ENCODE data around the gene ABCC4. TPM values are rescaled to one million over a fixed set of nuclear protein-coding genes. Genes with fewer than 3 reads are reported as not detected.
"Not testable (repeated sequence)": the region's sequence is repeated elsewhere in the genome, so short reads cannot be mapped to it uniquely, and the experiment has no call there.

Gene ABCC4
- total RNA-seq, 4 donors from 2014 or later = 5.1 to 51.2 (median 14.6) TPM

DNA sequence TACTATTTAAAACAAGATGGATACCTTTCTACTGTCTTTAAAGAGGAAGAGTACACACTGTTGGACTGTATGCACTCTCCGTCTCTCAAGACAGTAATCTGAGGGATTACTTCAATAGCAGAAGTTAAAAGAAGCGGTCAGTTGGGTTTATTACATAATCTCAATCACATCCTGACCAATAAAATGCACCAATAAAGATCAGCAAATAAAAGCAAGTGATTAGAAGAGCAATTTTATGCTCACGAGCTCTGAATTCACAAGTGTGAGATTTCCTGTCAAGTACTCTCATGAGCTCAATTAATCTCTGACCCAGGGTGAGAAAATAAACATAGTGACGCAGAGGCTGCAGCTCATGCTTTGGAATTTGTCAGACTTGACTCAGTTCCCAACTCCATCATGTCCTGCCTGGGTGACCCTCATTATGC, 12.2 kb downstream of the ABCC4 start:
- no peaks in the 10 kb centered on the region for H3K36me3 ChIP-seq
- H3K27me3 ChIP-seq = no peaks in the 10 kb centered on the region
- no peaks in the 10 kb centered on the region for H3K4me1 ChIP-seq
- DNase-seq (ENCODE audit: low spot score in 2 of 2) = no peak
- 88% methylated on average over 4 of the region's 4 CpGs for WGBS
- no peak overlapping the region for H3K27ac ChIP-seq
- no peaks in the 10 kb centered on the region for H3K9me3 ChIP-seq
- TF ChIP-seq CTCF (IDR thresholded peaks at IDR 0.05) (no peak), EP300 (IDR thresholded peaks at IDR 0.05) (no peak), POLR2AphosphoS5 (IDR thresholded peaks at IDR 0.05) (no peak), POLR2A (IDR thresholded peaks at IDR 0.05) (no peak)
- no peak overlapping the region for H3K4me3 ChIP-seq

GRCh38 chr13:95284436-95284835, 16.8 kb downstream of the ABCC4 start:
- H3K27ac ChIP-seq = no peak overlapping the region
- H3K4me1 ChIP-seq = no peaks in the 10 kb centered on the region
- no peak for DNase-seq (ENCODE audit: low spot score in 2 of 2)
- H3K9me3 ChIP-seq = no peaks in the 10 kb centered on the region
- H3K4me3 ChIP-seq = no peak overlapping the region
- TF ChIP-seq CTCF (IDR thresholded peaks at IDR 0.05) (no peak), POLR2AphosphoS5 (IDR thresholded peaks at IDR 0.05) (no peak), EP300 (IDR thresholded peaks at IDR 0.05) (no peak), POLR2A (IDR thresholded peaks at IDR 0.05) (no peak)
- 86% methylated on average over 4 of the region's 4 CpGs for WGBS
- H3K36me3 ChIP-seq = no peaks in the 10 kb centered on the region
- H3K27me3 ChIP-seq = no peaks in the 10 kb centered on the region

DNA sequence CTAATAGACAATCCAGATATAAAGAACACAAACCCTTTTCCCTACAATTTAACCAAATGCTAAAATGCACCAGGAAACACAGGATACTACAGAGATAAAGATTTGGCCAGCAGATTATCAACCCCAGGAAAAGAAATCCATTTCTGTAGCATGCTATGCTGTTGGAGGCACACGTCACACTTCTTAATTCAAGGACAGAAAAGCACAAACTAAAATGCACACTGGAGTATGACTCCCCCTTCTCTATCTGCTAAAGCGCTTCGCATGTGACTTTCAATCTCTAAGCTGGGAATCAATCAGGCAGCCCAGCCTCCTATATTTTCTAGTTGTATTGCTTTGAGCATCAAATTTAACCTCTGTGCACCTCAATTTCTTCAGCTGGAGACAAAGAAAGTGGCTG, 22.2 kb downstream of the ABCC4 start:
- no peaks in the 10 kb centered on the region for H3K36me3 ChIP-seq
- WGBS = 90% methylated on average over 3 of the region's 3 CpGs
- H3K4me3 ChIP-seq = no peak overlapping the region
- no peak for DNase-seq (ENCODE audit: low spot score in 2 of 2)
- H3K27ac ChIP-seq = no peak overlapping the region
- H3K4me1 ChIP-seq = no peaks in the 10 kb centered on the region
- no peak for TF ChIP-seq EP300 (IDR thresholded peaks at IDR 0.05)
- no peak for TF ChIP-seq POLR2AphosphoS5 (IDR thresholded peaks at IDR 0.05)
- TF ChIP-seq POLR2A (IDR thresholded peaks at IDR 0.05) = no peak
- TF ChIP-seq CTCF (IDR thresholded peaks at IDR 0.05) = no peak
- no peaks in the 10 kb centered on the region for H3K9me3 ChIP-seq
- H3K27me3 ChIP-seq = no peaks in the 10 kb centered on the region

- Histone ChIP-seq H3K9me3 (no peaks in the 10 kb centered on the region), H3K4me1 (no peaks in the 10 kb centered on the region), H3K27ac (no peak overlapping the region), H3K27me3 (no peaks in the 10 kb centered on the region), H3K36me3 (no peaks in the 10 kb centered on the region), H3K4me3 (no peak overlapping the region)
- no peak for DNase-seq (ENCODE audit: low spot score in 2 of 2)
- no peak for TF ChIP-seq POLR2A (IDR thresholded peaks at IDR 0.05)
- TF ChIP-seq POLR2AphosphoS5 (IDR thresholded peaks at IDR 0.05) = no peak
- TF ChIP-seq CTCF (IDR thresholded peaks at IDR 0.05) = no peak
- no peak for TF ChIP-seq EP300 (IDR thresholded peaks at IDR 0.05)
- 88% methylated on average over 4 of the region's 4 CpGs for WGBS
These were observed 25.2 kb downstream of the ABCC4 start for GRCh38 chr13:95276037-95276505.

DNA sequence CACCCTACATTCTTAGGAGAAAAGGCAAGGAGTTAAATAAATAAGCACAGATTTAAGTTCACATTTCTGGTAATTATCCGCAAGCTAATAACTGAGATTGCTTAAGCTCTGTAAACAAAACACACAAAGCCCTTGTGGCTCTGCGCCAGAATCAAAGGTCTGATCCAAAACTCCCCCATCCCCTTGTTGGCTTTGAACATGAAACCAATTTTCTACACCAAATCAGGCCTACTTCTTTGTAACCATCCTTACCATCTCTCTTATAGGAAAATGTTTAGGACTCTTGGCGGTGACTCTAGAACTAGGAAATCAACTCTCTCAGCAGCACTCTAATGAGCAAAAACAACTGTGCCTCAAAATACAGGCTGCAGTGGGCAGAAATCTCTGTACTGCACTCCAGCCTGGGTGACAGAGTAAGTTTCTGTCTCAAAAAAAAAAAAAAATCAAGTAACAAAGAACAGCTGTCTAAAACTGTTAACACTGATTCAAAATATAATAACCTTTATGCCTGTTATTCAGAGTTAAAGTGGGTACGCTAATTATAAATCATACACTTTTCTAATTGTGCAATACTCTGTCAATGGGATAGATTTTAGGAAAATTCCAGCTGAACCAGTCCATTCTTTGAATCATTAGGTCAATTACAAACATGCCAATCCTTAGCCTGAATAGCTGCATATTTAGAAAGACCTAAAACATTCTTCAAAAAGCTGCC, 25.8 kb downstream of the ABCC4 start:
- Histone ChIP-seq H3K36me3 (no peaks in the 10 kb centered on the region), H3K4me1 (no peaks in the 10 kb centered on the region), H3K27me3 (no peaks in the 10 kb centered on the region), H3K4me3 (no peak overlapping the region), H3K27ac (no peak overlapping the region), H3K9me3 (no peaks in the 10 kb centered on the region)
- no peak for TF ChIP-seq POLR2A (IDR thresholded peaks at IDR 0.05)
- TF ChIP-seq CTCF (IDR thresholded peaks at IDR 0.05) = no peak
- TF ChIP-seq POLR2AphosphoS5 (IDR thresholded peaks at IDR 0.05) = no peak
- no peak for TF ChIP-seq EP300 (IDR thresholded peaks at IDR 0.05)
- 75% methylated on average over 4 of the region's 4 CpGs for WGBS
- DNase-seq (ENCODE audit: low spot score in 2 of 2) = no peak

DNA sequence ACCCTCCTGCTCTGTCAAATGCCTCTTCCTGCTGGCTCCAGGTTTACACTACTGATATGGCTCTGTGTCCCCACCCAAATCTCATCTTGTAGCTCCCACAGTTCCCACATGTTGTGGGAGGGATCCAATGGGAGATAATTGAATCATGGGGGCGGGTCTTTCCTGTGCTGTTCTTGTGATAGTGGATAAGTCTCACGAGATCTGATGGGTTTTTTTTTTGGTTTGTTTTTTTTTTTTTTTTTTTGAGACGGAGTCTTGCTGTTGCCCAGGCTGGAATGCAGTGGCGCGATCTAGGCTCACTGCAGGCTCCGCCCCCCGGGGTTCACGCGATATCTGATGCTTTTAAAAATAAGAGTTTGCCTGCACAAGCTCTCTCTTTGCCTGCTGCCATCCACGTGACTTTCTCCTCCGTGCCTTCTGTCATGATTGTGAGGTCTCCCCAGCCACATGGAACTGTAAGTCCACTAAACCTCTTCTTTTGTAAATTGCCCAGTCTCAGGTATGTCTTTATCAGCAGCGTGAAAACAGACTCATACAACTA, 27.6 kb downstream of the ABCC4 start:
- H3K4me1 ChIP-seq; DNase-seq (ENCODE audit: low spot score in 2 of 2); H3K27ac ChIP-seq; H3K9me3 ChIP-seq; H3K36me3 ChIP-seq; H3K4me3 ChIP-seq; H3K27me3 ChIP-seq: not testable (repeated sequence)
- WGBS = 90% methylated on average over 11 of the region's 12 CpGs

DNA sequence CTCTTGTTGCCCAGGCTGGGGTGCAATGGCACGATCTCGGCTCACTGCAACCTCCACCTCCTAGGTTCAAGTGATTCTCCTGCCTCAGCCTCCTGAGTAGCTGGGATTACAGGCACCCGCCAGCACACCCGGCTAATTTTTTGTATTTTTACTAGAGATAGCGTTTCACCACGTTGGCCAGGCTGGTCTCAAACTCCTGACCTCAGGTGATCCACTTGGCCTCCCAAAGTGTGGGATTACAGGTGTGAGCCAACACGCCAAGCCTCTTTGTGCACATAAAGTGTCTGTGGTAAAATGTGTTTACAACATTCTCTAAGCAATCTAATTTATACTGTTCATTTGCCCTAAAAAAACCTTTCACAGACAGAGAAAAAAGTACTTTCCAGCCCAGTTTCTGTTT, 29.2 kb downstream of the ABCC4 start:
- H3K9me3 ChIP-seq; H3K4me1 ChIP-seq; H3K4me3 ChIP-seq; H3K27me3 ChIP-seq; DNase-seq (ENCODE audit: low spot score in 2 of 2); H3K27ac ChIP-seq; H3K36me3 ChIP-seq: not testable (repeated sequence)
- 87% methylated on average over 7 of the region's 7 CpGs for WGBS

All from suprapubic skin (tissue), 4 donors.